HEK293 (cell line): ENCODE data around the gene FADS2.

Experiments used
- BCL11A ChIP-seq: fragments of 450-650 bp; formaldehyde crosslinking; IDR thresholded peaks from 2 replicates; pipeline ENCODE4 v1.5.1; 2016; ENCODE audit warnings: low read depth, missing biosample characterization, missing genetic modification characterization
- EGR2 ChIP-seq: fragments of 450-650 bp; formaldehyde crosslinking; IDR thresholded peaks from 2 replicates; pipeline ENCODE4 v1.5.1; 2016; ENCODE audit warnings: low read depth, missing biosample characterization, missing genetic modification characterization
- GLIS1 ChIP-seq: fragments of 450-650 bp; formaldehyde crosslinking; IDR thresholded peaks from 2 replicates; pipeline ENCODE4 v1.5.1; 2016; ENCODE audit warnings: missing biosample characterization, missing genetic modification characterization
- GLIS2 ChIP-seq: fragments of 450-650 bp; formaldehyde crosslinking; IDR thresholded peaks from 2 replicates; pipeline ENCODE4 v1.5.1; 2016; ENCODE audit warnings: missing biosample characterization, missing genetic modification characterization
- KLF16 ChIP-seq: fragments of 450-650 bp; formaldehyde crosslinking; IDR thresholded peaks from 2 replicates; pipeline ENCODE4 v1.5.1; 2017; ENCODE audit warnings: missing biosample characterization, missing genetic modification characterization
- KLF9 ChIP-seq: fragments of 450-650 bp; formaldehyde crosslinking; IDR thresholded peaks from 2 replicates; pipeline ENCODE4 v1.5.1; 2016; ENCODE audit warnings: missing biosample characterization, missing genetic modification characterization, low read depth
- OVOL3 ChIP-seq: fragments of 450-650 bp; formaldehyde crosslinking; IDR thresholded peaks from 2 replicates; pipeline ENCODE4 v1.5.1; 2016; ENCODE audit warnings: missing biosample characterization, missing genetic modification characterization
- SALL2 ChIP-seq: fragments of 450-650 bp; formaldehyde crosslinking; IDR thresholded peaks from 2 replicates; pipeline ENCODE4 v1.5.0; 2017; ENCODE audit warnings: missing biosample characterization, mild to moderate bottlenecking, missing genetic modification characterization, borderline replicate concordance
- SP2 ChIP-seq: fragments of 450-650 bp; formaldehyde crosslinking; IDR thresholded peaks from 2 replicates; pipeline ENCODE4 v1.5.1; 2016; ENCODE audit warnings: missing biosample characterization, missing genetic modification characterization
- SP3 ChIP-seq: fragments of 450-650 bp; formaldehyde crosslinking; IDR thresholded peaks from 2 replicates; pipeline ENCODE4 v1.5.1; 2016; ENCODE audit warnings: missing biosample characterization, missing genetic modification characterization
- WT1 ChIP-seq: fragments of 450-650 bp; formaldehyde crosslinking; IDR thresholded peaks from 2 replicates; pipeline ENCODE4 v1.5.1; 2016; ENCODE audit warnings: missing biosample characterization, missing genetic modification characterization
- YY1 ChIP-seq: fragments of 450-650 bp; formaldehyde crosslinking; IDR thresholded peaks from 2 replicates; pipeline ENCODE4 v1.5.1; 2018; ENCODE audit warnings: missing biosample characterization, missing genetic modification characterization
- ZEB2 ChIP-seq: fragments of 450-650 bp; formaldehyde crosslinking; IDR thresholded peaks from 2 replicates; pipeline ENCODE4 v1.5.1; 2016; ENCODE audit warnings: missing biosample characterization, missing genetic modification characterization
- ZIC2 ChIP-seq: fragments of 450-650 bp; formaldehyde crosslinking; IDR thresholded peaks from 2 replicates; pipeline ENCODE4 v1.5.1; 2016; ENCODE audit warnings: missing biosample characterization, missing genetic modification characterization
- ZNF157 ChIP-seq: fragments of 450-650 bp; formaldehyde crosslinking; IDR thresholded peaks from 2 replicates; pipeline ENCODE4 v1.5.1; 2016; ENCODE audit warnings: missing biosample characterization, missing genetic modification characterization
- ZNF175 ChIP-seq: fragments of 450-650 bp; formaldehyde crosslinking; IDR thresholded peaks from 2 replicates; pipeline ENCODE4 v1.5.1; 2016; ENCODE audit warnings: missing biosample characterization, missing genetic modification characterization
- ZNF2 ChIP-seq: fragments of 450-650 bp; formaldehyde crosslinking; IDR thresholded peaks from 2 replicates; pipeline ENCODE4 v1.5.1; 2016; ENCODE audit warnings: missing biosample characterization, missing genetic modification characterization
- ZNF544 ChIP-seq: fragments of 450-650 bp; formaldehyde crosslinking; IDR thresholded peaks from 2 replicates; pipeline ENCODE4 v1.5.0; 2017; ENCODE audit warnings: missing biosample characterization, missing genetic modification characterization
- ZNF585B ChIP-seq: fragments of 450-650 bp; formaldehyde crosslinking; IDR thresholded peaks from 2 replicates; pipeline ENCODE4 v1.5.1; 2016; ENCODE audit warnings: missing biosample characterization, missing genetic modification characterization
- ZNF768 ChIP-seq: fragments of 450-650 bp; formaldehyde crosslinking; IDR thresholded peaks from 2 replicates; pipeline ENCODE4 v1.5.1; 2018; ENCODE audit warnings: missing biosample characterization, mild to moderate bottlenecking, missing genetic modification characterization
- ZSCAN30 ChIP-seq: fragments of 450-650 bp; IDR thresholded peaks from 2 replicates; pipeline ENCODE4 v1.5.1; 2018; ENCODE audit warnings: missing biosample characterization, mild to moderate bottlenecking, missing genetic modification characterization, moderate library complexity
- TF ChIP-seq, protein P1 (sequence below): fragments of 450-650 bp; formaldehyde crosslinking; IDR thresholded peaks from 2 replicates; pipeline ENCODE4 v1.5.1; 2016; ENCODE audit warnings: missing biosample characterization, missing genetic modification characterization, low read depth
- TF ChIP-seq, protein P2 (sequence below): fragments of 450-650 bp; formaldehyde crosslinking; IDR thresholded peaks from 2 replicates; pipeline ENCODE4 v1.5.1; 2016; ENCODE audit warnings: missing biosample characterization, missing genetic modification characterization
- TF ChIP-seq, protein P3 (sequence below): fragments of 450-650 bp; formaldehyde crosslinking; IDR thresholded peaks from 2 replicates; pipeline ENCODE4 v1.5.1; 2016; ENCODE audit warnings: missing biosample characterization, missing genetic modification characterization
- TF ChIP-seq, protein P4 (sequence below): fragments of 450-650 bp; formaldehyde crosslinking; IDR thresholded peaks from 2 replicates; pipeline ENCODE4 v1.5.1; 2016; ENCODE audit warnings: missing biosample characterization, missing genetic modification characterization
- TF ChIP-seq, protein P5 (sequence below): fragments of 450-650 bp; formaldehyde crosslinking; conservative IDR thresholded peaks from 2 replicates; pipeline ENCODE4 v1.5.1; 2016; ENCODE audit warnings: low read depth, missing biosample characterization, missing genetic modification characterization
- TF ChIP-seq, protein P6 (sequence below): fragments of 450-650 bp; IDR thresholded peaks from 2 replicates; pipeline ENCODE4 v1.5.1; 2018; ENCODE audit warnings: missing biosample characterization, mild to moderate bottlenecking, missing genetic modification characterization

Gene FADS2

DNA sequence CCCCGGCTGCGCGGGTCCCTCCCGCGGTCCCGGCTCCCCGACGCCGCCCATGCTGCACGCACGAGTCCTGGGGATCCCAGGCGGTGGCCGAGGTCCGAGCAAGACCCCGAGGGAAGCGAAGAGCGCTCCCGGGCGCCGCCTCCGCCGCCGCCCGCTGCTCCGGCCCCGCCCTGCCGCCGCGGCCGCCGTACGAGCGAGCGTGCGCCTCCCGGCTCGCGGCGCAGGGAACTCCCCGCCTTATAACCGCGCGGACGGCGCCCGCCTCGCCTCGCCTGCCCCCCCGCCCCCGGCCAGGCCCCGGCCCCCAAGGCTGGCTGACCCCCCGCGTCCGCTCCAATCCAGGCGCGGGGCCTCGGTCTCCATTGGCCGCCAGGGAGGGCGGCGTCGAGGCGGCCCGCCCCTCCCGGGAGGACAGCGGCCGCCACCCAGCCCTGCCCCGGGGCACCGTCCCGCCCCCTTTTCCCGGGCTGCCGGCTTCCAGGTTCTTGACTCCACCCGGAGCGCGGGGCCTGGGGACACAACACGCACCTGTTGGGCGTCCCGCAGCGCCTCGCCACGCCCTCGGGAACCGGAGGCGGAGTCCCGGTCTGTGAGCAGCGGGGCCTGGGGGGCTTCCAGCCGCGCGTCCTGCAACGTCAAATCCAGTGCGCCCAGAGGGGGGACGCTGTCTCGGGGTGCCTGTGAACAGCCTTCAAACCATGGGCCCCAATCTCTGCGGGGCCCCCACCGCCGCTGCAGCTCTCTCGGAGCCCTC lies 63.4 kb downstream of the FADS2 start, which contains the start of gene FADS3 (continued):
- 0 out of 2 replicates have a peak, but pooled peaks have one; percentile 15 for TF ChIP-seq EGR2 (tag by site-specific recombination)
- no peak for TF ChIP-seq ZNF544
- TF ChIP-seq YY1 (tag by site-specific recombination), result no peak
- TF ChIP-seq GLIS2 (tag by site-specific recombination), result peak; percentile 88
- no peak for TF ChIP-seq ZNF768 (tag by site-specific recombination)
- peak; percentile 50 for TF ChIP-seq SP2
- TF ChIP-seq, protein P1, sequence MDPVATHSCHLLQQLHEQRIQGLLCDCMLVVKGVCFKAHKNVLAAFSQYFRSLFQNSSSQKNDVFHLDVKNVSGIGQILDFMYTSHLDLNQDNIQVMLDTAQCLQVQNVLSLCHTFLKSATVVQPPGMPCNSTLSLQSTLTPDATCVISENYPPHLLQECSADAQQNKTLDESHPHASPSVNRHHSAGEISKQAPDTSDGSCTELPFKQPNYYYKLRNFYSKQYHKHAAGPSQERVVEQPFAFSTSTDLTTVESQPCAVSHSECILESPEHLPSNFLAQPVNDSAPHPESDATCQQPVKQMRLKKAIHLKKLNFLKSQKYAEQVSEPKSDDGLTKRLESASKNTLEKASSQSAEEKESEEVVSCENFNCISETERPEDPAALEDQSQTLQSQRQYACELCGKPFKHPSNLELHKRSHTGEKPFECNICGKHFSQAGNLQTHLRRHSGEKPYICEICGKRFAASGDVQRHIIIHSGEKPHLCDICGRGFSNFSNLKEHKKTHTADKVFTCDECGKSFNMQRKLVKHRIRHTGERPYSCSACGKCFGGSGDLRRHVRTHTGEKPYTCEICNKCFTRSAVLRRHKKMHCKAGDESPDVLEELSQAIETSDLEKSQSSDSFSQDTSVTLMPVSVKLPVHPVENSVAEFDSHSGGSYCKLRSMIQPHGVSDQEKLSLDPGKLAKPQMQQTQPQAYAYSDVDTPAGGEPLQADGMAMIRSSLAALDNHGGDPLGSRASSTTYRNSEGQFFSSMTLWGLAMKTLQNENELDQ (tag by site-specific recombination), result no peak
- peak; percentile 51; the same call in 1 of the 2 replicates for TF ChIP-seq ZSCAN30 (tag by site-specific recombination)
- peak; percentile 94 for TF ChIP-seq ZIC2 (tag by site-specific recombination)
- TF ChIP-seq KLF16 (tag by site-specific recombination), result 0 out of 2 replicates have a peak, but pooled peaks have one; percentile 34
- TF ChIP-seq, protein P2, sequence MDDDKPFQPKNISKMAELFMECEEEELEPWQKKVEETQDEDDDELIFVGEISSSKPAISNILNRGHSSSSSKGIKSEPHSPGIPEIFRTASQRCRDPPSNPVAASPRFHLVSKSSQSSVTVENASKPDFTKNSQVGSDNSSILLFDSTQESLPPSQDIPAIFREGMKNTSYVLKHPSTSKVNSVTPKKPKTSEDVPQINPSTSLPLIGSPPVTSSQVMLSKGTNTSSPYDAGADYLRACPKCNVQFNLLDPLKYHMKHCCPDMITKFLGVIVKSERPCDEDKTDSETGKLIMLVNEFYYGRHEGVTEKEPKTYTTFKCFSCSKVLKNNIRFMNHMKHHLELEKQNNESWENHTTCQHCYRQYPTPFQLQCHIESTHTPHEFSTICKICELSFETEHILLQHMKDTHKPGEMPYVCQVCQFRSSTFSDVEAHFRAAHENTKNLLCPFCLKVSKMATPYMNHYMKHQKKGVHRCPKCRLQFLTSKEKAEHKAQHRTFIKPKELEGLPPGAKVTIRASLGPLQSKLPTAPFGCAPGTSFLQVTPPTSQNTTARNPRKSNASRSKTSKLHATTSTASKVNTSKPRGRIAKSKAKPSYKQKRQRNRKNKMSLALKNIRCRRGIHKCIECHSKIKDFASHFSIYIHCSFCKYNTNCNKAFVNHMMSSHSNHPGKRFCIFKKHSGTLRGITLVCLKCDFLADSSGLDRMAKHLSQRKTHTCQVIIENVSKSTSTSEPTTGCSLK (tag by site-specific recombination), result no peak
- TF ChIP-seq, protein P3, sequence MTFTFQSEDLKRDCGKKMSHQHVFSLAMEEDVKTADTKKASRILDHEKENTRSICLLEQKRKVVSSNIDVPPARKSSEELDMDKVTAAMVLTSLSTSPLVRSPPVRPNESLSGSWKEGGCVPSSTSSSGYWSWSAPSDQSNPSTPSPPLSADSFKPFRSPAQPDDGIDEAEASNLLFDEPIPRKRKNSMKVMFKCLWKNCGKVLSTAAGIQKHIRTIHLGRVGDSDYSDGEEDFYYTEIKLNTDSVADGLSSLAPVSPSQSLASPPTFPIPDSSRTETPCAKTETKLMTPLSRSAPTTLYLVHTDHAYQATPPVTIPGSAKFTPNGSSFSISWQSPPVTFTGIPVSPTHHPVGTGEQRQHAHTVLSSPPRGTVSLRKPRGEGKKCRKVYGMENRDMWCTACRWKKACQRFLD (tag by site-specific recombination), result no peak
- peak; percentile 58 for TF ChIP-seq KLF9 (tag by site-specific recombination)
- TF ChIP-seq SALL2, result no peak
- no peak for TF ChIP-seq ZNF585B (tag by site-specific recombination)
- TF ChIP-seq BCL11A, result no peak
- no peak for TF ChIP-seq WT1
- no peak for TF ChIP-seq ZNF2 (tag by site-specific recombination)
- TF ChIP-seq, protein P4, sequence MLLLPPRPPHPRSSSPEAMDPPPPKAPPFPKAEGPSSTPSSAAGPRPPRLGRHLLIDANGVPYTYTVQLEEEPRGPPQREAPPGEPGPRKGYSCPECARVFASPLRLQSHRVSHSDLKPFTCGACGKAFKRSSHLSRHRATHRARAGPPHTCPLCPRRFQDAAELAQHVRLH (tag by site-specific recombination), result no peak
- TF ChIP-seq, protein P5, sequence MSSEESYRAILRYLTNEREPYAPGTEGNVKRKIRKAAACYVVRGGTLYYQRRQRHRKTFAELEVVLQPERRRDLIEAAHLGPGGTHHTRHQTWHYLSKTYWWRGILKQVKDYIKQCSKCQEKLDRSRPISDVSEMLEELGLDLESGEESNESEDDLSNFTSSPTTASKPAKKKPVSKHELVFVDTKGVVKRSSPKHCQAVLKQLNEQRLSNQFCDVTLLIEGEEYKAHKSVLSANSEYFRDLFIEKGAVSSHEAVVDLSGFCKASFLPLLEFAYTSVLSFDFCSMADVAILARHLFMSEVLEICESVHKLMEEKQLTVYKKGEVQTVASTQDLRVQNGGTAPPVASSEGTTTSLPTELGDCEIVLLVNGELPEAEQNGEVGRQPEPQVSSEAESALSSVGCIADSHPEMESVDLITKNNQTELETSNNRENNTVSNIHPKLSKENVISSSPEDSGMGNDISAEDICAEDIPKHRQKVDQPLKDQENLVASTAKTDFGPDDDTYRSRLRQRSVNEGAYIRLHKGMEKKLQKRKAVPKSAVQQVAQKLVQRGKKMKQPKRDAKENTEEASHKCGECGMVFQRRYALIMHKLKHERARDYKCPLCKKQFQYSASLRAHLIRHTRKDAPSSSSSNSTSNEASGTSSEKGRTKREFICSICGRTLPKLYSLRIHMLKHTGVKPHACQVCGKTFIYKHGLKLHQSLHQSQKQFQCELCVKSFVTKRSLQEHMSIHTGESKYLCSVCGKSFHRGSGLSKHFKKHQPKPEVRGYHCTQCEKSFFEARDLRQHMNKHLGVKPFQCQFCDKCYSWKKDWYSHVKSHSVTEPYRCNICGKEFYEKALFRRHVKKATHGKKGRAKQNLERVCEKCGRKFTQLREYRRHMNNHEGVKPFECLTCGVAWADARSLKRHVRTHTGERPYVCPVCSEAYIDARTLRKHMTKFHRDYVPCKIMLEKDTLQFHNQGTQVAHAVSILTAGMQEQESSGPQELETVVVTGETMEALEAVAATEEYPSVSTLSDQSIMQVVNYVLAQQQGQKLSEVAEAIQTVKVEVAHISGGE, result peak; percentile 53
- no peak for TF ChIP-seq ZNF157
- TF ChIP-seq, protein P6, sequence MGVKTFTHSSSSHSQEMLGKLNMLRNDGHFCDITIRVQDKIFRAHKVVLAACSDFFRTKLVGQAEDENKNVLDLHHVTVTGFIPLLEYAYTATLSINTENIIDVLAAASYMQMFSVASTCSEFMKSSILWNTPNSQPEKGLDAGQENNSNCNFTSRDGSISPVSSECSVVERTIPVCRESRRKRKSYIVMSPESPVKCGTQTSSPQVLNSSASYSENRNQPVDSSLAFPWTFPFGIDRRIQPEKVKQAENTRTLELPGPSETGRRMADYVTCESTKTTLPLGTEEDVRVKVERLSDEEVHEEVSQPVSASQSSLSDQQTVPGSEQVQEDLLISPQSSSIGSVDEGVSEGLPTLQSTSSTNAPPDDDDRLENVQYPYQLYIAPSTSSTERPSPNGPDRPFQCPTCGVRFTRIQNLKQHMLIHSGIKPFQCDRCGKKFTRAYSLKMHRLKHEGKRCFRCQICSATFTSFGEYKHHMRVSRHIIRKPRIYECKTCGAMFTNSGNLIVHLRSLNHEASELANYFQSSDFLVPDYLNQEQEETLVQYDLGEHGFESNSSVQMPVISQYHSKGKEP (tag by site-specific recombination), result no peak
- TF ChIP-seq ZNF175 (tag by site-specific recombination), result no peak
- TF ChIP-seq GLIS1 (tag by site-specific recombination), result peak; percentile 85
- peak; percentile 43 for TF ChIP-seq ZEB2 (tag by site-specific recombination)
- TF ChIP-seq OVOL3 (tag by site-specific recombination), result no peak
- peak; percentile 73 for TF ChIP-seq SP3
- TF ChIP-seq, all 188 proteins: peak for 28
